Pancreas (tissue), 10 donors: ENCODE measurements around the gene DEPDC5. TPM values are rescaled to one million over a fixed set of nuclear protein-coding genes. Genes with fewer than 3 reads are reported as not detected.
A peak's percentile ranks its signal among the peaks of the same experiment; 100 is the strongest.

Experiments
- ATAC-seq, 4 donors: fragments of 200-7000 bp; cut with Tn5 transposase; one replicate each; pipeline versions ENCODE4 v1.8.0 to v1.9.1; 2020; ENCODE audit warnings: mild to moderate bottlenecking in 4 of 4, moderate library complexity in 4 of 4
- DNase-seq, 6 donors: peaks; one replicate each; pipeline ENCODE4 v3.0.0-alpha.2; 2020
- FAIRE-seq: peaks from 2 replicates; lab custom pipeline; 2012; peaks lifted over from hg19 to GRCh38; lab: Jason Lieb, UNC
- H3K27ac ChIP-seq, 4 donors: fragments of 200-600 bp; sonication (generic); 1 replicate in 3 of 4; 2 replicates in 1 of 4; pipeline versions ENCODE4 v1.5.0 to v1.8.0; 2020
- H3K27me3 ChIP-seq, 4 donors: fragments of 200-600 bp; one replicate each; pipeline ENCODE4 v1.8.0; 2021
- H3K36me3 ChIP-seq, 3 donors: fragments of 200-600 bp; sonication (generic) in 1 of 3; one replicate each; pipeline versions ENCODE4 v1.5.0 to v1.8.0; 2020 to 2021
- H3K4me1 ChIP-seq, 3 donors: fragments of 200-600 bp; one replicate each; pipeline ENCODE4 v1.8.0; 2021
- H3K4me3 ChIP-seq, 4 donors: fragments of 200-600 bp; sonication (generic) in 2 of 4; one replicate each; pipeline versions ENCODE4 v1.5.0 to v1.8.0; 2020 to 2021
- H3K9me3 ChIP-seq, 4 donors: fragments of 200-600 bp; one replicate each; pipeline ENCODE4 v1.8.0; 2021
- CTCF ChIP-seq, 4 donors: fragments of 200-600 bp; sonication (generic) in 3 of 4; IDR thresholded peaks; one replicate each; pipeline versions ENCODE4 v1.5.0 to v1.8.0; 2021; ENCODE audit warnings: antibody characterized with exemption in 4 of 4
- WGBS, 2 donors: extraction: QIAGEN DNeasy Blood & Tissue Kit; methylation state at CpG; one replicate each; pipeline ENCODE4 v1.1.7; 2013; 5-methylcytosine and 5-hydroxymethylcytosine counted together
- intact Hi-C, 3 donors: fragments of 100-400 bp; cut with DNase I; formaldehyde crosslinking; loops; one replicate each; pipeline versions ENCODE4 v1.11.1 to v1.14.2; 2022
- polyA plus RNA-seq, 2 donors: library from polyadenylated mRNA; stranded (reverse); fragments of 200-250 nt; gene quantifications; one replicate each; pipeline ENCODE4 v1.2.3, GENCODE V29; 2013
- total RNA-seq, 6 donors: library from RNA; stranded (reverse); fragmentation: NEBNext Ultra II Directional in 4 of 6; extraction: Animal tissue kit (Norgen Biotek cat#: 25700) in 4 of 6; gene quantifications; one replicate each; pipeline versions ENCODE4 v1.2.1 to v1.2.4, GENCODE V29; 2021 to 2023
- donor health status: healthy with polysubstance abuse.
- donor health status: DM: no; HTN: no; CAD: no; lungs with moderate emphysema.
- donor health status: DM: no; HTN: no; CAD: no.
- donor health status: control.
- donor health status: control.
- donor health status: Bipolar disorder and iron deficiency.
- donor health status: DM: yes; HTN: yes; CAD: no.
- donor health status: DM: no; HTN: no; CAD: no.
- donor health status: DM: no; HTN: no; CAD: no.
- donor health status: DM: yes; HTN: yes; CAD: no.

Gene DEPDC5
- total and polyA plus RNA-seq, 8 donors = 5.9 to 17.2 (median 9.0) TPM

- 91 to 98% methylated on average over 2 of the region's 2 CpGs for WGBS, 2 donors
- H3K36me3 ChIP-seq = peaks cover 0 to 19% (median 3%) of the 10 kb centered on the region in 3 donors
Observed at GRCh38 chr22:31825513-31825912, 71.7 kb downstream of the DEPDC5 start.

GRCh38 chr22:31826443-31826842 is 72.6 kb downstream of the DEPDC5 start:
- no peak overlapping the region for H3K4me3 ChIP-seq
- peaks cover 0 to 5% (median 4%) of the 10 kb centered on the region in 3 donors for H3K4me1 ChIP-seq
- H3K9me3 ChIP-seq = no peaks in the 10 kb centered on the region
- H3K36me3 ChIP-seq = peaks cover 0 to 13% (median 3%) of the 10 kb centered on the region in 3 donors
- H3K27me3 ChIP-seq = no peaks in the 10 kb centered on the region
- intact Hi-C loops = no loop called here
- FAIRE-seq = no peak
- DNase-seq = no peak
- 72 to 84% methylated on average over 6 of the region's 6 CpGs for WGBS, 2 donors
- ATAC-seq = no peak
- no peak for TF ChIP-seq CTCF (IDR thresholded peaks at IDR 0.05)
- H3K27ac ChIP-seq = no peak overlapping the region

More at GRCh38 chr22:31825513-31825912, 71.7 kb downstream of the DEPDC5 start:
- peaks cover 0 to 5% (median 4%) of the 10 kb centered on the region in 3 donors for H3K4me1 ChIP-seq
- no peak for FAIRE-seq
- no peak overlapping the region for H3K27ac ChIP-seq
- no peak overlapping the region for H3K4me3 ChIP-seq
- intact Hi-C loops = no loop called here
- no peaks in the 10 kb centered on the region for H3K27me3 ChIP-seq
- TF ChIP-seq CTCF (IDR thresholded peaks at IDR 0.05) = no peak
- no peak for DNase-seq
- H3K9me3 ChIP-seq = no peaks in the 10 kb centered on the region
- no peak for ATAC-seq

- intact Hi-C loops = no loop called here
- FAIRE-seq (no peak), DNase-seq (no peak), ATAC-seq (peak in 1 of 4 donors; percentile 26)
- no peaks in the 10 kb centered on the region for H3K36me3 ChIP-seq
- no peak for TF ChIP-seq CTCF (IDR thresholded peaks at IDR 0.05)
- WGBS, 2 donors = 90 to 94% methylated on average over 5 of the region's 5 CpGs
- H3K4me1 ChIP-seq = peaks cover 0 to 8% (median 5%) of the 10 kb centered on the region in 3 donors
- no peaks in the 10 kb centered on the region for H3K27me3 ChIP-seq
- no peaks in the 10 kb centered on the region for H3K9me3 ChIP-seq
- no peak overlapping the region for H3K4me3 ChIP-seq
- H3K27ac ChIP-seq = no peak overlapping the region
Observed at GRCh38 chr22:31828739-31829138, 74.9 kb downstream of the DEPDC5 start.

- H3K27me3 ChIP-seq = no peaks in the 10 kb centered on the region
- H3K4me1 ChIP-seq = peaks cover 0 to 8% (median 5%) of the 10 kb centered on the region in 3 donors
- peak overlapping the region in 1 of 4 donors; percentile 57 for H3K27ac ChIP-seq
- ATAC-seq (peak in 3 of 4 donors; percentile 71 to 83 (median 79)), DNase-seq (no peak), FAIRE-seq (no peak)
- WGBS, 2 donors = 55 to 62% methylated on average over 1 of the region's 1 CpG
- no peak overlapping the region for H3K4me3 ChIP-seq
- no peaks in the 10 kb centered on the region for H3K36me3 ChIP-seq
- no peak for TF ChIP-seq CTCF (IDR thresholded peaks at IDR 0.05)
- intact Hi-C loops = no loop called here
- H3K9me3 ChIP-seq = no peaks in the 10 kb centered on the region
Observed at GRCh38 chr22:31829505-31829904, 75.7 kb downstream of the DEPDC5 start.

- intact Hi-C loops = no loop called here
- Histone ChIP-seq H3K27ac (no peak overlapping the region), H3K27me3 (no peaks in the 10 kb centered on the region), H3K9me3 (no peaks in the 10 kb centered on the region), H3K4me1 (peaks cover 0 to 8% (median 5%) of the 10 kb centered on the region in 3 donors), H3K4me3 (no peak overlapping the region), H3K36me3 (no peaks in the 10 kb centered on the region)
- ATAC-seq (peak in 2 of 4 donors; percentile 11 to 14), DNase-seq (no peak), FAIRE-seq (no peak)
- TF ChIP-seq CTCF (IDR thresholded peaks at IDR 0.05) = no peak
- 12 to 31% methylated on average over 1 of the region's 1 CpG for WGBS, 2 donors
Observed at GRCh38 chr22:31830721-31831070, 76.9 kb downstream of the DEPDC5 start.
